Choroid plexus epithelial cell (primary cell): Measurements from ENCODE around the gene AKT3.
A peak's percentile ranks its signal among the peaks of the same experiment; 100 is the strongest.
"Not testable (repeated sequence)": the region's sequence is repeated elsewhere in the genome, so short reads cannot be mapped to it uniquely, and the experiment has no call there.

Experiments
- DNase-seq: peaks from one replicate; pipeline ENCODE4 v3.0.0-alpha.2; 2010; ENCODE audit warnings: low read depth
- H3K4me3 ChIP-seq: 2 replicates; pipeline ENCODE4 v1.5.1; 2011; ENCODE audit warnings: low read depth, mild to moderate bottlenecking, control low read depth, low read length, moderate library complexity
- TF ChIP-seq, protein P1 (sequence below): conservative IDR thresholded peaks from 2 replicates; pipeline ENCODE4 v1.5.1; 2011; ENCODE audit warnings: low read depth, mild to moderate bottlenecking, control low read depth, inconsistent platforms, low read length, moderate library complexity

Gene AKT3

DNA sequence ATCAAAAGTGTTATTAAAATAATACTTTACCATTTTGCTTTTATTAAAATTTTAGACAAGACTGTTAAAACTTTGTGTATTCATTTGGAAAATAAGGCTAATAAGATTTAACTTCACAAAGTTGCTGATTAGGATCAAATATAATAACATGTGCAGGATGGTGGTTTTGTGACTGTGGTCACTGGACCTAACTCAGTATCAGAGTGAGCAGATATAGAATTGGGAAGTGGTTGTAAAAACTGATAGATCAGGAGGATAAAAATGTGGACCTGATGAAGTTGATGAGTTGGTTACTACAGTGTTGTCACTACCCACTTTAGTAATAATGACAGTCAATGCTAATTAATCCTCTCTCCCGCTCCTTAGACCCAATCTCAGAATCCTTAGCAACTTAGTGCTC is 186.4 kb downstream of the AKT3 start:
- TF ChIP-seq, protein P1, sequence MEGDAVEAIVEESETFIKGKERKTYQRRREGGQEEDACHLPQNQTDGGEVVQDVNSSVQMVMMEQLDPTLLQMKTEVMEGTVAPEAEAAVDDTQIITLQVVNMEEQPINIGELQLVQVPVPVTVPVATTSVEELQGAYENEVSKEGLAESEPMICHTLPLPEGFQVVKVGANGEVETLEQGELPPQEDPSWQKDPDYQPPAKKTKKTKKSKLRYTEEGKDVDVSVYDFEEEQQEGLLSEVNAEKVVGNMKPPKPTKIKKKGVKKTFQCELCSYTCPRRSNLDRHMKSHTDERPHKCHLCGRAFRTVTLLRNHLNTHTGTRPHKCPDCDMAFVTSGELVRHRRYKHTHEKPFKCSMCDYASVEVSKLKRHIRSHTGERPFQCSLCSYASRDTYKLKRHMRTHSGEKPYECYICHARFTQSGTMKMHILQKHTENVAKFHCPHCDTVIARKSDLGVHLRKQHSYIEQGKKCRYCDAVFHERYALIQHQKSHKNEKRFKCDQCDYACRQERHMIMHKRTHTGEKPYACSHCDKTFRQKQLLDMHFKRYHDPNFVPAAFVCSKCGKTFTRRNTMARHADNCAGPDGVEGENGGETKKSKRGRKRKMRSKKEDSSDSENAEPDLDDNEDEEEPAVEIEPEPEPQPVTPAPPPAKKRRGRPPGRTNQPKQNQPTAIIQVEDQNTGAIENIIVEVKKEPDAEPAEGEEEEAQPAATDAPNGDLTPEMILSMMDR: no peak
- DNase-seq: no peak
- no peak overlapping the region for H3K4me3 ChIP-seq

DNA sequence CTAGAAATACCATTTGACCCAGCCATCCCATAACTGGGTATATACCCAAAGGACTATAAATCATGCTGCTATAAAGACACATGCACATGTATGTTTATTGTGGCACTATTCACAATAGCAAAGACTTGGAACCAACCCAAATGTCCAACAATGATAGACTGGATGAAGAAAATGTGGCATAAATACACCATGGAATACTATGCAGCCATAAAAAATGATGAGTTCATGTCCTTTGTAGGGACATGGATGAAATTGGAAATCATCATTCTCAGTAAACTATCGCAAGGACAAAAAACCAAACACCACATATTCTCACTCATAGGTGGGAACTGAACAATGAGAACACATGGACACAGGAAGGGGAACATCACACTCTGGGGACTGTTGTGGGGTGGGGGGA is 187.9 kb downstream of the AKT3 start:
- DNase-seq, H3K4me3 ChIP-seq: not testable (repeated sequence)

DNA sequence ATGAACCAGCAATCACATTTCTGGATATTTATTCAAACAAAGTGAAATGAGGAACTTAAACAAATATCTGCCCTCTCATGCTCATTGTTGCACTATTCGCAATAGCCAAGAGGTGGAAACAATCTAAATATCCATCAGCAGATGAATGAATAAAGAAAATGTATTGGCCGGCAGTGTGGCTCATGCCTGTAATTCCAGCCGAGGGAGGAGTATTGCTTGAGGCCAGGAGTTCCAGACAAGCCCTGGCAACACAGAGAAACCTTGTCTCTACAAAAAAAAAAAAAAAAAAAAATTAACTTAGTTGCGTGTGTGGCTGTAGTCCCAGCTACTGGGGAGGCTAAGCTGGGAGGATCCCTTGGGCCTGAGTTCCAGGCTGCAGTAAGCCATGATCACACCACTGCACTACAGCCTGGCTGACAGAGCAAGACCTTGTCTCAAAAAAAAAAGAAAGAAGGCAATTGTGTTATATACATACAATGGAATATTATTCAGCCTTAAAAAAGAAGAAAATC is 191.4 kb downstream of the AKT3 start:
- DNase-seq: no peak
- TF ChIP-seq, protein P1: no peak
- H3K4me3 ChIP-seq: no peak overlapping the region

DNA sequence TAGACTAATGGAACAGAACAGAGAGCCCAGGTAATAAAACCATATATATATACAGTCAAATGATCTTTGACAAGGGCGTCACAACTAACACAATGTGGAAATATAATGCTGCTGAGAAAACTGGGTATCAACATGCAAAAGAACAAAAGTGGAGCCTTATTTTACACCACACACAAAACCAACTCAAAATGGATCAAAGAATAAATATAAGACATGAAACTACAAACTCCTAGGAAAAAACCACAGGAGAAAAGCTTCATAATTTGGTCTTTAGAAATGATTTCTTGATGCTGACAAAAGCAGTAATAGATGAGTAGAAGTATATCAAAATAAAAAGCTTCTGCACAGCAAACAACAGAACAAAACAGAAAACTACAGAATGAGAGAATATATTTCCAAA is 192.2 kb downstream of the AKT3 start:
- TF ChIP-seq, protein P1: no peak
- H3K4me3 ChIP-seq: no peak overlapping the region
- no peak for DNase-seq

DNA sequence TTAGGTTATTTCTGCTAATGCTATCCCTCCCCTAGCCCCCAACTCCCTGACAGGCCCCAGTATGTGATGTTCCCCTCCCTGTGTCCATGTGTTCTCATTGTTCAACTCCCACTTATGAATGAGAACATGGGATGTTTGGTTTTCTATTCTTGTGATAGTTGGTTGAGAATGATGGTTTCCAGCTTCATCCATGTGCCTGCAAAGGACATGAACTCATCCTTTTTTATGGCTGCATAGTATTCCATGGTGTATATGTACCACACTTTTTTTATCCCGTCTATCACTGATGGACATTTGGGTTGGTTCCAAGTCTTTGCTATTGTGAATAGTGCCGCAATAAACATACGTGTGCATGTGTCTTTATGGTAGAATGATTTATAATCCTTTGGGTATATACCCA is 200.5 kb downstream of the AKT3 start:
- DNase-seq, H3K4me3 ChIP-seq: not testable (repeated sequence)

DNA sequence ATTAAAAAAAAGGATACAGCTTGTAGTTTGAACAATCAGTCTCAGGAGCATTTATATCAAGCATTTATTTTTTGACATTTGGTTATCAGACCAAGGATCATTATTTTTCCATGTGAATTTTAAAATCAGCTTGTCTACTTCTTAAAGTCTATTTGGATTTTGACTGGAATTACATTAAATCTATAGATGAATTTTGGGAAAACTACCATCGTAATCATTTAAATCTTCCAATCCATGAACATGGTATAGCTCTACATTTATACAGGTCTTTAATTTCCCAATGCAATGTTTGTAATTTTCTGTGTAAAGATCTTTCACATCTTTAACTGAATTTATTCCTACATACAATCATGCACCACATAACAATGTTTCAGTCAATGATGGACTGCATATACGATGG is 203.2 kb downstream of the AKT3 start:
- TF ChIP-seq, protein P1: no peak
- H3K4me3 ChIP-seq: no peak overlapping the region
- no peak for DNase-seq

DNA sequence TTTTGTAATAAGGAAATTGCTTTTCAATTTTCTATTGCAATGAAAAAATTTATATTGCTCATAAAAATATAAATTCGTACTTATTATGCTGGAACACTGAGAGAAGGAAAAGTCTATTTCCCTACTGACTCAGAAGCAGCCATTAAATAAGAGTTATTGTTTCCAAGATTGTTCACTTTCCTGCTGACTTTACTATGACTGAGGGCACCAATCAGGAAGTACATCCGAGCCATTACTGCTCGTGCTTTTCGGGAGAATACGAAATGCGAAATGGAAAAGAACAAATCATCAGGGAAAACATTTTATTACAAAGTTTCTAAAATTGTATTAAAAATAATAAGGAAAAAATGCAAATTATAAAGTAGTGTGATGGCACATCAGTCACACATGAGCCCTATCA is 204.8 kb downstream of the AKT3 start:
- TF ChIP-seq, protein P1: no peak
- no peak overlapping the region for H3K4me3 ChIP-seq
- no peak for DNase-seq

DNA sequence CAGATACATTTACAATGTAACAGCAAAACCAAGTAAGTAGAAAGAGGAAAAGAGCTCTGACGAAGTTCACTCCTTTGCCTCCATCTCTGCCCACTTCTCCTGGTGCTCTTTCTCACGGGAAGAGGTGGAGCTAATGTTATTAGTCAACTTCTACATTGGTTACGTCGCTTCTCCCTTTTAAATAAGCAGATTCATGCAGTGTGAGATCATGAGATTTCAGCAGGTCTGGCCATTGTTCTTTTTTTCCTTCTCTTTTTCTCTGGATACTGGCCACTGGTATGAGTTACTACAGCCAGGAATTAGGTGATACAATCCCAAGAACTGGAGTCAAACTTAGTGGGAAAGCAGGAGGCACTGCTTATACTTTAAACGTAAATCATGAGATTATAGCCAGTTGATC is 207.1 kb downstream of the AKT3 start:
- peak; percentile 26 for DNase-seq
- TF ChIP-seq, protein P1: no peak
- H3K4me3 ChIP-seq: no peak overlapping the region
